AG10803 (cell line): Measurements from ENCODE around the gene GDI1.

Experiments
- DNase-seq: peaks from one replicate; pipeline ENCODE4 v3.0.0; 2010; ENCODE audit warnings: low read depth
- H3K4me3 ChIP-seq: 2 replicates; pipeline ENCODE4 v1.5.1; 2011; ENCODE audit warnings: mild to moderate bottlenecking, low read length, control low read depth
- TF ChIP-seq, protein P1 (sequence below): conservative IDR thresholded peaks from 2 replicates; pipeline ENCODE4 v1.5.1; 2011; ENCODE audit warnings: mild to moderate bottlenecking, low read length, control low read depth, inconsistent platforms

The GDI1 gene

DNA sequence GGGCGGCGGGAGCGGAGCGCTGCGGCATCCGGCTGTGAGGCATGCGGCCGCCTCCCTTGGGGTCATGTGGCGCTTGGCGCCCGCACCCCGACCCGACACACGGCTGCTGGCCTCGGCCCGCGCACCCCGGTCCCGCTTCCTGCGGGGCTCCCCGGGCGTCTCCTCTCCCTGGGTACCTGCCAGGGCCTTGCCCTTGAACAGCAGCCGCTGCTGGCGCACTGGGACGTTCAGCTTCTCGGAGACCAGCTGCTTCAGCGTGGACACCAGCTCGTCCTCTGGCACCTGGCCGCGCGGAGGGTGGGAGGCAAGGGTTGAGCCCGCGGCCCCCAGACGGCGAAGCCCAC is 49.1 kb downstream of the GDI1 start:
- DNase-seq = no peak
- TF ChIP-seq, protein P1, sequence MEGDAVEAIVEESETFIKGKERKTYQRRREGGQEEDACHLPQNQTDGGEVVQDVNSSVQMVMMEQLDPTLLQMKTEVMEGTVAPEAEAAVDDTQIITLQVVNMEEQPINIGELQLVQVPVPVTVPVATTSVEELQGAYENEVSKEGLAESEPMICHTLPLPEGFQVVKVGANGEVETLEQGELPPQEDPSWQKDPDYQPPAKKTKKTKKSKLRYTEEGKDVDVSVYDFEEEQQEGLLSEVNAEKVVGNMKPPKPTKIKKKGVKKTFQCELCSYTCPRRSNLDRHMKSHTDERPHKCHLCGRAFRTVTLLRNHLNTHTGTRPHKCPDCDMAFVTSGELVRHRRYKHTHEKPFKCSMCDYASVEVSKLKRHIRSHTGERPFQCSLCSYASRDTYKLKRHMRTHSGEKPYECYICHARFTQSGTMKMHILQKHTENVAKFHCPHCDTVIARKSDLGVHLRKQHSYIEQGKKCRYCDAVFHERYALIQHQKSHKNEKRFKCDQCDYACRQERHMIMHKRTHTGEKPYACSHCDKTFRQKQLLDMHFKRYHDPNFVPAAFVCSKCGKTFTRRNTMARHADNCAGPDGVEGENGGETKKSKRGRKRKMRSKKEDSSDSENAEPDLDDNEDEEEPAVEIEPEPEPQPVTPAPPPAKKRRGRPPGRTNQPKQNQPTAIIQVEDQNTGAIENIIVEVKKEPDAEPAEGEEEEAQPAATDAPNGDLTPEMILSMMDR = no peak
- peak overlapping the region; percentile 64 for H3K4me3 ChIP-seq

DNA sequence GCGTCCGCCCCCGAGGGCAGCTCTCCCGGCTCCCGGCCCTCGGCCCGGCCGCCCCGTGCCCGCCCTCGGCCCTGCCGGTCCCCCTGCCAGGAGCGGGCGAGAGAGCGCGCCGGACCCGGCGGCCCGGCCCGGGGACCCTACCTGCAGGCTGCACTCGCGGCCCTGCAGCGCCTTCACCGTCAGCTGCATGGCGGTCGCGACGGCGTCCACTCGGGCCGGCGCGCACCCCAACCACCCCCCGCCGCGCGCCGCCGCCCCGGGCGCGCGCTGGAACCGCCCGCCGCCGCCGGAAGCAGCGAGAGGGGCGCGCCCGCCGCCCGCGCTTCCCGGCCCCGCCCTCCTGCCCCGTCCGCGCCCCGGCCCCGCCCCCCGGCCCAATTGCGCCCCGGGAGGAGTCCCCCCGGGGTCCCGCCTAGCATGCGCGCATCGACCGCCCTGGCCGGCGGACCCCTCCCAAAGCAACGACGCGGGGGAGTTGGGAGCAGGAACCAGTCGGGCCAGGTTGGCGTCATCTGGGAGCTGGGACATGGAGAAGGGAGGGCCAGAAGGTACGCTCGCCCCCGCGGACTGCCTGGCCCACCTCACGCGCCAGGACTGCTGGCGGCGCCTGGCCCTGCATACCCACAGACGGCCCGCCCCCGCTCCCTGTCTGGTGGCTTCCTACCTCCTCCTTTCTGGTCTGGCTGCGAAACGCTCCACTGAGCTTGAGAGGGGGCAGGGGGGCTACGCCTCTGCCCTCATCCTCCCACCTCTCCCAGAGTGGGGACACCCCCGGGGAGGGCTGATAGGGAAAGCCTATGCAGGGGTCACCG is 49.6 kb downstream of the GDI1 start, which contains the start of gene UBL4A:
Gene UBL4A (minus strand): TSS at position 220 of the 812 bp plus-strand sequence. CDS start 31 bp downstream, at position 189.
- DNase-seq = peak; percentile 27
- TF ChIP-seq, protein P1 = no peak
- H3K4me3 ChIP-seq = peak within 1 kb of the TSS; percentile 64

- TF ChIP-seq, protein P1 = no peak
- no peak overlapping the region for H3K4me3 ChIP-seq
- no peak for DNase-seq
Observed at GRCh38 chrX:154487518-154488290, 50.8 kb downstream of the GDI1 start.

DNA sequence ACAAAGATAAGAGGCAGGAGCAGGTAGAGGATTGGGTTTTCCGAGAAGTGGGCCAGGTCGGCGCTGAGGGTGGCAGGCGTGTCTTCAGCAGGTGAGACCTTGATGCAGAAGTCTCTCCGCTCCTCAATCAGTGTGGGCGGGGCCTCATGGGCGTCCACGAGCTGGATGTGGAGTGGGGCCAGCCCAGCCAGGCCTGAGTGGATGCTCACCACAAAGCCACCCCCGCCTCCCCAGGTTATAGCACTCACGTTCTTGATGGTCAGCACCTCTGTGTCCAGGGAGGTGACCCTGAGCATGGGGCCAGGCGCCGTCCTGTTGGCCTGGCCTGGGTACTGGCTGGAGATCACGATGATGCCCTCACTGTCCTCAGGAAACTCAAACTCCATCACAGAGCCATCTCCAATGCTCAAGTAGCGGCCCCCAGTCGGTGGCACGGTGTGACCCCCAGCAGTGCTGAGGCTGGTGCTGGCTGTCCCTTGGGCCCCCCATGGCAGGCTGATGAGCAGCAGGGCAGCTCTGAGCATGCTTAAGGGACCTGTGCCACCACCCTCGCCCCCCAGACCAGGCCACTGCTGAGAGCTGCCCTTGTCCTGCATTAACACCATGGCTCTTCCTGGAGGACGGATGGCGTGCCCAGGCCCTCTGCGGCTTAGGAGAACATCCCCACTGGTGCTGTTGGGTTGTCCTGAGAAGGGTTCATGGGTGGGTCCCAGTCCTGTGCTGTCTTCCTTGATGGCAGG is 51.6 kb downstream of the GDI1 start:
- TF ChIP-seq, protein P1 = no peak
- no peak overlapping the region for H3K4me3 ChIP-seq
- DNase-seq = no peak

GRCh38 chrX:154489182-154489581 is 52.2 kb downstream of the GDI1 start:
- DNase-seq = no peak
- TF ChIP-seq, protein P1 = no peak
- peak overlapping the region; percentile 68 for H3K4me3 ChIP-seq

GRCh38 chrX:154490021-154490413 is 53.1 kb downstream of the GDI1 start:
- TF ChIP-seq, protein P1 = no peak
- DNase-seq = peak; percentile 43
- H3K4me3 ChIP-seq = peak overlapping the region; percentile 68
